Esophagus squamous epithelium (tissue), 4 donors: ENCODE data around the gene CSAD.

Experiments used
- CTCF ChIP-seq, 6 experiments: fragments of 450-650 bp in 4 of 6; fragments of 200-600 bp in 2 of 6; sonication (generic) in 2 of 6; IDR thresholded peaks; one replicate each; pipeline ENCODE4 v1.5.1; 2016 to 2019; ENCODE audit warnings: antibody characterized with exemption in 6 of 6, mild to moderate bottlenecking in 4 of 6, moderate library complexity in 4 of 6
- POLR2A ChIP-seq, 4 donors: fragments of 450-650 bp; IDR thresholded peaks; one replicate each; pipeline ENCODE4 v1.6.1; 2017; ENCODE audit warnings: antibody characterized with exemption in 4 of 4, mild to moderate bottlenecking in 4 of 4, moderate library complexity in 3 of 4

GRCh38 chr12:53176750-53177149, 4.0 kb downstream of the CSAD start:
- TF ChIP-seq POLR2A (IDR thresholded peaks at IDR 0.05) (no peak), CTCF (IDR thresholded peaks at IDR 0.05) (no peak)
